ENCODE results near the gene RFPL4AL1.

DNA sequence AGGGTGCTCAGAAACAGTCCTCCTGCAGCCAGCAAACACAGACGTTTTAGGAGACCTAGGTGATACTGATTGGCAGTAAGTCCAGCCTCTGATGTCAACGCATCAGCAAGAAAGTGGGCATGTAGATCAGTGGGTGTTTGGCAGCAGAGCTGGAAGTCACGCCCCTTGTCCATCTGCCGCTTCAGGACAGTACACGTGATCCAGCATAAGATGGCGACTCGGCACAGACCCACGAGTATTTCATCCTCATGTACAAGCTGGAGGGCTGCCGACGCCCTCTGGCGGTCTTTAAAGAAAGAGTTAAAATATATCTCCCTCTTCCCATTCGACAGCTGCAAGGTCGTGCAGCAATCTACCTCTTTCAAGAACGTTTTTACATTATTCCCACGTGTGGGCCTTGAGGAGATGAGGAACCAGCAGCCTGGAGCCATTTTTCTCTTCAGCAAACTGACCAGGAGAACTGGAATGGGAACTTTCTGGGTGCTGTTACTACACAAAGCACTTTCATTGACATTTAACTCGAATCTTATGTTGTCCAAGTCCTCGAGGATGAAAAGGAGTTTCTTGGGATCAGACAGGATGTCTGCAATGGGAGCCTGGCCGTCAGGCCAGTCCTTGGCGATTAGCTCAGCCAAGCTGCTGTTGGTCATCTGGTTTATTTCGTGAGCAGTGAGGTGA, 40.6 kb downstream of the RFPL4AL1 start:
- TF ChIP-seq SP1 (IDR thresholded peaks at IDR 0.05) = no peak
- no peak for TF ChIP-seq ZNF384 (IDR thresholded peaks at IDR 0.05)
- no peak for TF ChIP-seq NFRKB (IDR thresholded peaks at IDR 0.05)
- no peak for TF ChIP-seq FOXK2 (IDR thresholded peaks at IDR 0.05)
- TF ChIP-seq ELF4 (IDR thresholded peaks at IDR 0.05) = no peak
- no peak for TF ChIP-seq BHLHE40 (IDR thresholded peaks at IDR 0.05; ENCODE audit: borderline replicate concordance)
- TF ChIP-seq ARNT (IDR thresholded peaks at IDR 0.05) = no peak
- TF ChIP-seq TARDBP (IDR thresholded peaks at IDR 0.05) = no peak
